H9 (cell line): ENCODE data around the gene PLGRKT. TPM values are rescaled to one million over a fixed set of nuclear protein-coding genes. Genes with fewer than 3 reads are reported as not detected.

Experiments
- DNase-seq: peaks from one replicate; pipeline ENCODE4 v3.0.0-alpha.2; 2017
- H2AFZ ChIP-seq: one replicate; pipeline ENCODE4 v1.6.1; 2013; ENCODE audit warnings: mild to moderate bottlenecking, low read length, control low read depth, moderate library complexity
- H2AK5ac ChIP-seq: 2 replicates; pipeline ENCODE4 v1.6.1; 2013; ENCODE audit warnings: low read length, control low read depth, mixed read lengths; ENCODE audit not compliant: insufficient read length
- H2BK120ac ChIP-seq: one replicate; pipeline ENCODE4 v1.6.1; 2013; ENCODE audit warnings: low read depth, mild to moderate bottlenecking, low read length, control low read depth, inconsistent platforms; ENCODE audit not compliant: poor library complexity, severe bottlenecking
- H2BK12ac ChIP-seq: 2 replicates; pipeline ENCODE4 v1.6.1; 2013; ENCODE audit warnings: low read length, control low read depth, mixed read lengths, low read depth; ENCODE audit not compliant: insufficient read length
- H2BK15ac ChIP-seq: 2 replicates; pipeline ENCODE4 v1.6.1; 2013; ENCODE audit warnings: low read depth, low read length, control low read depth
- H2BK20ac ChIP-seq: one replicate; pipeline ENCODE4 v1.6.1; 2013; ENCODE audit warnings: low read depth, mild to moderate bottlenecking, low read length, control low read depth, inconsistent platforms; ENCODE audit not compliant: poor library complexity, severe bottlenecking
- H2BK5ac ChIP-seq: 2 replicates; pipeline ENCODE4 v1.6.1; 2013; ENCODE audit warnings: low read length, control low read depth, mixed read lengths; ENCODE audit not compliant: insufficient read length
- H3K14ac ChIP-seq: 2 replicates; pipeline ENCODE4 v1.6.1; 2013; ENCODE audit warnings: low read length, control low read depth; ENCODE audit not compliant: insufficient read depth
- H3K18ac ChIP-seq: 2 replicates; pipeline ENCODE4 v1.6.1; 2013; ENCODE audit warnings: low read depth, mild to moderate bottlenecking, mixed read lengths, low read length, control low read depth; ENCODE audit not compliant: insufficient read length
- H3K23ac ChIP-seq: 2 replicates; pipeline ENCODE4 v1.6.1; 2013; ENCODE audit warnings: low read length, control low read depth, mixed read lengths, low read depth; ENCODE audit not compliant: insufficient read length
- H3K23me2 ChIP-seq: 2 replicates; pipeline ENCODE4 v1.6.1; 2013; ENCODE audit warnings: low read depth, mild to moderate bottlenecking, mixed read lengths, low read length, control low read depth; ENCODE audit not compliant: insufficient read length, poor library complexity, severe bottlenecking
- H3K27ac ChIP-seq: 2 replicates; pipeline ENCODE4 v1.5.1; 2013; ENCODE audit warnings: low read length, control low read depth, mixed read lengths, low read depth; ENCODE audit not compliant: insufficient read length
- H3K27me3 ChIP-seq: 2 replicates; pipeline ENCODE4 v1.6.1; 2013; ENCODE audit warnings: low read length, control low read depth, inconsistent platforms; ENCODE audit not compliant: insufficient read depth
- H3K4ac ChIP-seq: 2 replicates; pipeline ENCODE4 v1.6.1; 2013; ENCODE audit warnings: low read depth, mild to moderate bottlenecking, control low read depth, inconsistent platforms, low read length, moderate library complexity
- H3K4me1 ChIP-seq: 2 replicates; pipeline ENCODE4 v1.6.1; 2013; ENCODE audit warnings: low read length, control low read depth, inconsistent platforms; ENCODE audit not compliant: insufficient read depth
- H3K4me2 ChIP-seq: 2 replicates; pipeline ENCODE4 v1.6.1; 2013; ENCODE audit warnings: low read length, control low read depth, mixed read lengths; ENCODE audit not compliant: insufficient read length, insufficient read depth
- H3K56ac ChIP-seq: 2 replicates; pipeline ENCODE4 v1.6.1; 2013; ENCODE audit warnings: low read depth, mild to moderate bottlenecking, mixed read lengths, low read length, control low read depth; ENCODE audit not compliant: insufficient read length
- H3K79me1 ChIP-seq: 2 replicates; pipeline ENCODE4 v1.6.1; 2013; ENCODE audit warnings: low read depth, mild to moderate bottlenecking, moderate library complexity, low read length, control low read depth, inconsistent platforms; ENCODE audit not compliant: insufficient read depth, poor library complexity, severe bottlenecking
- H3K79me2 ChIP-seq: 2 replicates; pipeline ENCODE4 v1.6.1; 2013; ENCODE audit warnings: low read length, control low read depth, inconsistent platforms; ENCODE audit not compliant: insufficient read depth
- H3K9ac ChIP-seq: 2 replicates; pipeline ENCODE4 v1.6.1; 2013; ENCODE audit warnings: low read length, control low read depth, mixed read lengths; ENCODE audit not compliant: insufficient read length; ENCODE audit errors: extremely low read depth
- H3K9me3 ChIP-seq: one replicate; pipeline ENCODE4 v1.6.1; 2013; ENCODE audit warnings: low read depth, low read length, inconsistent platforms; ENCODE audit not compliant: control insufficient read depth
- H3T11ph ChIP-seq: one replicate; pipeline ENCODE4 v1.6.1; 2013; ENCODE audit warnings: mild to moderate bottlenecking, low read length, control low read depth, inconsistent platforms
- H4K20me1 ChIP-seq: one replicate; pipeline ENCODE4 v1.6.1; 2013; ENCODE audit not compliant: control insufficient read depth, insufficient read length, insufficient read depth
- H4K5ac ChIP-seq: 2 replicates; pipeline ENCODE4 v1.6.1; 2013; ENCODE audit warnings: low read depth, mild to moderate bottlenecking, mixed read lengths, low read length, control low read depth; ENCODE audit not compliant: insufficient read length
- H4K8ac ChIP-seq: replicated peaks from 2 replicates; pipeline ENCODE4 v1.6.1; 2013; ENCODE audit warnings: low read length, control low read depth, mixed read lengths, low read depth; ENCODE audit not compliant: insufficient read length
- H4K91ac ChIP-seq: 2 replicates; pipeline ENCODE4 v1.6.1; 2013; ENCODE audit warnings: low read depth, mild to moderate bottlenecking, moderate library complexity, mixed read lengths, low read length, control low read depth; ENCODE audit not compliant: insufficient read length
- H3K27ac Mint-ChIP-seq, 3 experiments: 2 replicates in 2 of 3; 3 replicates in 1 of 3; pipeline ENCODE4 v1.8.0; 2020 to 2021; ENCODE audit warnings: mixed read lengths in 3 of 3, mild to moderate bottlenecking in 1 of 3, moderate library complexity in 1 of 3
- H3K27me3 Mint-ChIP-seq: 2 replicates; pipeline ENCODE4 v1.8.0; 2021; ENCODE audit warnings: low read depth, mild to moderate bottlenecking, moderate library complexity, mixed read lengths
- H3K36me3 Mint-ChIP-seq, 3 experiments: 2 replicates in 2 of 3; 3 replicates in 1 of 3; pipeline ENCODE4 v1.8.0; 2020 to 2021; ENCODE audit warnings: low read depth in 3 of 3, mixed read lengths in 3 of 3; ENCODE audit not compliant: insufficient read depth in 1 of 3
- H3K4me1 Mint-ChIP-seq, 2 experiments: 2 replicates each; pipeline ENCODE4 v1.8.0; 2020; ENCODE audit warnings: mixed read lengths in 2 of 2
- H3K4me3 Mint-ChIP-seq, 2 experiments: 2 replicates in 1 of 2; 3 replicates in 1 of 2; pipeline ENCODE4 v1.8.0; 2020 to 2021; ENCODE audit warnings: mild to moderate bottlenecking in 2 of 2, mixed read lengths in 2 of 2, moderate library complexity in 1 of 2
- H3K9me3 Mint-ChIP-seq, 2 experiments: 2 replicates in 1 of 2; 3 replicates in 1 of 2; pipeline ENCODE4 v1.8.0; 2020; ENCODE audit warnings: mild to moderate bottlenecking in 2 of 2, mixed read lengths in 2 of 2, moderate library complexity in 1 of 2
- WGBS: extraction: QIAGEN DNeasy Blood & Tissue Kit; methylation state at CpG from one replicate; pipeline ENCODE4 v1.1.7; 2013; ENCODE audit warnings: missing lambda C conversion rate, low lambda C conversion rate, mixed read lengths; ENCODE audit not compliant: insufficient read length; ENCODE audit errors: extremely low coverage; 5-methylcytosine and 5-hydroxymethylcytosine counted together
- total RNA-seq: library from RNA; stranded (reverse); gene quantifications from 2 replicates; pipeline ENCODE4 v1.2.1, GENCODE V29; 2021
- TF ChIP-seq, protein P1 (sequence below): fragments of 200-600 bp; sonication (generic); conservative IDR thresholded peaks from 3 replicates; pipeline ENCODE4 v1.8.0; 2021; ENCODE audit warnings: antibody characterized with exemption, mild to moderate bottlenecking

Gene PLGRKT
- total RNA-seq, 1 experiment from 2014 or later: 19.6 TPM

DNA sequence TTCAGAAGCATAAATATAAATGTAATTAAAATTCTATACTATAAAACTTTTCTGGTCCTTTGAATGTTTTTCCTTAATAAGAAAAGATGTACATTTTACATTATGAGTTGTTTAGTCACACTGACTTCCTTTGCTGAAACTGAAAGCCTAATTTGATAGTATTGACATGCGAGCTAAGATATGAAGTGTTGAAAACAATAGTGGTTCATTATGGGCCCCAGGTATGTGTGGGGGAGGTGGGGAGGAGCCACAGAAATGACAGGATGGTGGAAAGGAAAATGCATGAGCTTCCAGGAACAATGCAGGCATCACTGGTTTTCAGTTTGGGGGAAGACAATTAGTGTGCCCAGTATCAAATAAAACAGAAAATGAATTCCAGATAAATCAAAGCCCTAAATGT, 62.6 kb downstream of the PLGRKT start:
- Histone ChIP-seq H2BK5ac (no peak overlapping the region), H3K79me2 (no peaks in the 10 kb centered on the region), H3K4me1 (no peaks in the 10 kb centered on the region), H2BK12ac (no peak overlapping the region), H2BK15ac (no peak overlapping the region), H2BK20ac (no peak overlapping the region), H3K56ac (no peak overlapping the region), H4K8ac (no peak overlapping the region), H2AK5ac (no peak overlapping the region), H3K4me2 (no peak overlapping the region), H3K9me3 (no peaks in the 10 kb centered on the region), H3K27me3 (no peaks in the 10 kb centered on the region), H3K4ac (no peak overlapping the region), H2BK120ac (no peak overlapping the region), H3K27ac (no peak overlapping the region), H4K91ac (no peak overlapping the region), H3K14ac (no peak overlapping the region), H2AFZ (no peak overlapping the region), H3K23ac (no peak overlapping the region), H3K23me2 (no peaks in the 10 kb centered on the region), H3K9ac (no peak overlapping the region), H4K5ac (no peak overlapping the region), H4K20me1 (no peaks in the 10 kb centered on the region), H3K18ac (no peak overlapping the region), H3T11ph (no peak overlapping the region), H3K79me1 (no peaks in the 10 kb centered on the region)
- no peak for DNase-seq
- TF ChIP-seq, protein P1, sequence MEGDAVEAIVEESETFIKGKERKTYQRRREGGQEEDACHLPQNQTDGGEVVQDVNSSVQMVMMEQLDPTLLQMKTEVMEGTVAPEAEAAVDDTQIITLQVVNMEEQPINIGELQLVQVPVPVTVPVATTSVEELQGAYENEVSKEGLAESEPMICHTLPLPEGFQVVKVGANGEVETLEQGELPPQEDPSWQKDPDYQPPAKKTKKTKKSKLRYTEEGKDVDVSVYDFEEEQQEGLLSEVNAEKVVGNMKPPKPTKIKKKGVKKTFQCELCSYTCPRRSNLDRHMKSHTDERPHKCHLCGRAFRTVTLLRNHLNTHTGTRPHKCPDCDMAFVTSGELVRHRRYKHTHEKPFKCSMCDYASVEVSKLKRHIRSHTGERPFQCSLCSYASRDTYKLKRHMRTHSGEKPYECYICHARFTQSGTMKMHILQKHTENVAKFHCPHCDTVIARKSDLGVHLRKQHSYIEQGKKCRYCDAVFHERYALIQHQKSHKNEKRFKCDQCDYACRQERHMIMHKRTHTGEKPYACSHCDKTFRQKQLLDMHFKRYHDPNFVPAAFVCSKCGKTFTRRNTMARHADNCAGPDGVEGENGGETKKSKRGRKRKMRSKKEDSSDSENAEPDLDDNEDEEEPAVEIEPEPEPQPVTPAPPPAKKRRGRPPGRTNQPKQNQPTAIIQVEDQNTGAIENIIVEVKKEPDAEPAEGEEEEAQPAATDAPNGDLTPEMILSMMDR: no peak
- Mint-ChIP-seq H3K27me3 (no peaks in the 10 kb centered on the region), H3K4me1 (peaks cover 6 to 12% of the 10 kb centered on the region in 2 experiments), H3K4me3 (no peak overlapping the region), H3K36me3 (no peaks in the 10 kb centered on the region), H3K9me3 (no peaks in the 10 kb centered on the region), H3K27ac (no peak overlapping the region; a peak in 1 of 7 replicates)
- no CpG with 5 or more reads among the region's 1 CpG for WGBS
